ENCODE measurements around the gene ANGPTL2. TPM values are rescaled to one million over a fixed set of nuclear protein-coding genes. Genes with fewer than 3 reads are reported as not detected.

ANGPTL2 gene
- polyA plus RNA-seq, 1 donor: 15.5 TPM

- H3K27me3 ChIP-seq (ENCODE audit: control insufficient read depth, insufficient read depth, low read length): no peaks in the 10 kb centered on the region
- H3K4me3 ChIP-seq (ENCODE audit: low read length): no peak overlapping the region
- H3K36me3 ChIP-seq (ENCODE audit: control insufficient read depth, insufficient read depth, low read length): no peaks in the 10 kb centered on the region
- no peaks in the 10 kb centered on the region for H3K9me3 ChIP-seq (ENCODE audit: control insufficient read depth, low read depth, low read length)
- peak overlapping the region; percentile 3 for H3K27ac ChIP-seq (ENCODE audit: low read length)
- 89% methylated on average over 3 of the region's 5 CpGs for WGBS (ENCODE audit: insufficient coverage, low lambda C conversion rate)
- no peak for DNase-seq
- H3K4me1 ChIP-seq (ENCODE audit: control insufficient read depth, insufficient read depth, low read length): peaks cover 36% of the 10 kb centered on the region
Measured at GRCh38 chr9:127129073-127129717, 6.8 kb upstream of the ANGPTL2 start.

GRCh38 chr9:127128341-127129072 lies 6.1 kb upstream of the ANGPTL2 start:
- Histone ChIP-seq H3K4me3 (ENCODE audit: low read length) (no peak overlapping the region), H3K27me3 (ENCODE audit: control insufficient read depth, insufficient read depth, low read length) (no peaks in the 10 kb centered on the region), H3K9me3 (ENCODE audit: control insufficient read depth, low read depth, low read length) (no peaks in the 10 kb centered on the region), H3K27ac (ENCODE audit: low read length) (no peak overlapping the region), H3K36me3 (ENCODE audit: control insufficient read depth, insufficient read depth, low read length) (no peaks in the 10 kb centered on the region), H3K4me1 (ENCODE audit: control insufficient read depth, insufficient read depth, low read length) (peaks cover 33% of the 10 kb centered on the region)
- WGBS (ENCODE audit: insufficient coverage, low lambda C conversion rate): 60% methylated on average over 1 of the region's 9 CpGs
- DNase-seq: no peak

- Histone ChIP-seq H3K27ac (ENCODE audit: low read length) (no peak overlapping the region), H3K9me3 (ENCODE audit: control insufficient read depth, low read depth, low read length) (no peaks in the 10 kb centered on the region), H3K36me3 (ENCODE audit: control insufficient read depth, insufficient read depth, low read length) (no peaks in the 10 kb centered on the region), H3K27me3 (ENCODE audit: control insufficient read depth, insufficient read depth, low read length) (no peaks in the 10 kb centered on the region), H3K4me3 (ENCODE audit: low read length) (no peak overlapping the region), H3K4me1 (ENCODE audit: control insufficient read depth, insufficient read depth, low read length) (peaks cover 30% of the 10 kb centered on the region)
- DNase-seq: no peak
- WGBS (ENCODE audit: insufficient coverage, low lambda C conversion rate): 67% methylated on average over 1 of the region's 1 CpG
Measured at GRCh38 chr9:127126971-127127370, 4.5 kb upstream of the ANGPTL2 start.

GRCh38 chr9:127124792-127125191 lies 2.4 kb upstream of the ANGPTL2 start:
- Histone ChIP-seq H3K27ac (ENCODE audit: low read length) (no peak overlapping the region), H3K4me3 (ENCODE audit: low read length) (no peak overlapping the region), H3K36me3 (ENCODE audit: control insufficient read depth, insufficient read depth, low read length) (peaks cover 5% of the 10 kb centered on the region), H3K4me1 (ENCODE audit: control insufficient read depth, insufficient read depth, low read length) (peaks cover 16% of the 10 kb centered on the region), H3K27me3 (ENCODE audit: control insufficient read depth, insufficient read depth, low read length) (no peaks in the 10 kb centered on the region), H3K9me3 (ENCODE audit: control insufficient read depth, low read depth, low read length) (no peaks in the 10 kb centered on the region)
- no peak for DNase-seq
- no CpG with 5 or more reads among the region's 2 CpGs for WGBS (ENCODE audit: insufficient coverage, low lambda C conversion rate)

GRCh38 chr9:127124111-127124531 lies 1.7 kb upstream of the ANGPTL2 start:
- H3K4me1 ChIP-seq (ENCODE audit: control insufficient read depth, insufficient read depth, low read length): peaks cover 10% of the 10 kb centered on the region
- H3K36me3 ChIP-seq (ENCODE audit: control insufficient read depth, insufficient read depth, low read length): peaks cover 9% of the 10 kb centered on the region
- no peak for DNase-seq
- no CpG with 5 or more reads among the region's 7 CpGs for WGBS (ENCODE audit: insufficient coverage, low lambda C conversion rate)
- H3K4me3 ChIP-seq (ENCODE audit: low read length): no peak overlapping the region
- no peaks in the 10 kb centered on the region for H3K27me3 ChIP-seq (ENCODE audit: control insufficient read depth, insufficient read depth, low read length)
- no peak overlapping the region for H3K27ac ChIP-seq (ENCODE audit: low read length)
- H3K9me3 ChIP-seq (ENCODE audit: control insufficient read depth, low read depth, low read length): no peaks in the 10 kb centered on the region

- peak in 1 of 2 donors; percentile 37 for DNase-seq
Measured at GRCh38 chr9:127123064-127123890, 842 bp upstream of the ANGPTL2 start.

GRCh38 chr9:127121628-127122175 lies 733 bp downstream of the ANGPTL2 start:
- no CpG with 5 or more reads among the region's 20 CpGs for WGBS (ENCODE audit: insufficient coverage, low lambda C conversion rate)
- DNase-seq: no peak

More at GRCh38 chr9:127123064-127123890, 842 bp upstream of the ANGPTL2 start:
- Histone ChIP-seq H3K9me3 (ENCODE audit: control insufficient read depth, low read depth, low read length) (no peaks in the 10 kb centered on the region), H3K27me3 (ENCODE audit: control insufficient read depth, insufficient read depth, low read length) (no peaks in the 10 kb centered on the region), H3K4me1 (ENCODE audit: control insufficient read depth, insufficient read depth, low read length) (peaks cover 5% of the 10 kb centered on the region), H3K27ac (ENCODE audit: low read length) (peak overlapping the region; percentile 70), H3K36me3 (ENCODE audit: control insufficient read depth, insufficient read depth, low read length) (peaks cover 17% of the 10 kb centered on the region), H3K4me3 (ENCODE audit: low read length) (no peak overlapping the region)
- no CpG with 5 or more reads among the region's 16 CpGs for WGBS (ENCODE audit: insufficient coverage, low lambda C conversion rate)

GRCh38 chr9:127119320-127119709 lies 3.1 kb downstream of the ANGPTL2 start:
- WGBS (ENCODE audit: insufficient coverage, low lambda C conversion rate): no CpG with 5 or more reads among the region's 4 CpGs
- Histone ChIP-seq H3K4me1 (ENCODE audit: control insufficient read depth, insufficient read depth, low read length) (peaks cover 5% of the 10 kb centered on the region), H3K4me3 (ENCODE audit: low read length) (no peak overlapping the region), H3K36me3 (ENCODE audit: control insufficient read depth, insufficient read depth, low read length) (peaks cover 34% of the 10 kb centered on the region), H3K27ac (ENCODE audit: low read length) (no peak overlapping the region), H3K27me3 (ENCODE audit: control insufficient read depth, insufficient read depth, low read length) (no peaks in the 10 kb centered on the region), H3K9me3 (ENCODE audit: control insufficient read depth, low read depth, low read length) (no peaks in the 10 kb centered on the region)
- no peak for DNase-seq

More at GRCh38 chr9:127121628-127122175, 733 bp downstream of the ANGPTL2 start:
- Histone ChIP-seq H3K27me3 (ENCODE audit: control insufficient read depth, insufficient read depth, low read length) (no peaks in the 10 kb centered on the region), H3K27ac (ENCODE audit: low read length) (peak overlapping the region; percentile 66), H3K4me3 (ENCODE audit: low read length) (peak overlapping the region; percentile 47), H3K36me3 (ENCODE audit: control insufficient read depth, insufficient read depth, low read length) (peaks cover 27% of the 10 kb centered on the region), H3K4me1 (ENCODE audit: control insufficient read depth, insufficient read depth, low read length) (peaks cover 5% of the 10 kb centered on the region), H3K9me3 (ENCODE audit: control insufficient read depth, low read depth, low read length) (no peaks in the 10 kb centered on the region)

- H3K4me3 ChIP-seq (ENCODE audit: low read length): no peak overlapping the region
- no CpG with 5 or more reads among the region's 8 CpGs for WGBS (ENCODE audit: insufficient coverage, low lambda C conversion rate)
- H3K4me1 ChIP-seq (ENCODE audit: control insufficient read depth, insufficient read depth, low read length): peaks cover 5% of the 10 kb centered on the region
- H3K36me3 ChIP-seq (ENCODE audit: control insufficient read depth, insufficient read depth, low read length): peaks cover 34% of the 10 kb centered on the region
- no peak overlapping the region for H3K27ac ChIP-seq (ENCODE audit: low read length)
- H3K9me3 ChIP-seq (ENCODE audit: control insufficient read depth, low read depth, low read length): no peaks in the 10 kb centered on the region
- no peaks in the 10 kb centered on the region for H3K27me3 ChIP-seq (ENCODE audit: control insufficient read depth, insufficient read depth, low read length)
- DNase-seq: no peak
Measured at GRCh38 chr9:127118597-127119319, 3.7 kb downstream of the ANGPTL2 start.
